NCI-H345 treated with DMSO at 0.1 percent for 48 hours (cell line): ENCODE data around the gene MOB2.

ENCODE experiments used
- DNase-seq: peaks from one replicate; lab custom pipeline; 2025; ENCODE audit not compliant: unreplicated experiment; lab: John Stamatoyannopoulos, UW

MOB2 gene

GRCh38 chr11:1458340-1459218 lies 28.0 kb downstream of the MOB2 start:
- no peak for DNase-seq

- DNase-seq = no peak
Observed at GRCh38 chr11:1457856-1458255, 28.7 kb downstream of the MOB2 start.

- DNase-seq = no peak
Observed at GRCh38 chr11:1457326-1457680, 29.3 kb downstream of the MOB2 start.

- DNase-seq = no peak
Observed at GRCh38 chr11:1456596-1457325, 29.8 kb downstream of the MOB2 start.

GRCh38 chr11:1456176-1456575 lies 30.4 kb downstream of the MOB2 start:
- DNase-seq = no peak

GRCh38 chr11:1455763-1456060 lies 30.9 kb downstream of the MOB2 start:
- no peak for DNase-seq

GRCh38 chr11:1455032-1455762 lies 31.4 kb downstream of the MOB2 start:
- DNase-seq = no peak

- DNase-seq = no peak
Observed at GRCh38 chr11:1454576-1454975, 32.0 kb downstream of the MOB2 start.

GRCh38 chr11:1453611-1454034 lies 33.0 kb downstream of the MOB2 start:
- DNase-seq = no peak

- DNase-seq = no peak
Observed at GRCh38 chr11:1452744-1453143, 33.8 kb downstream of the MOB2 start.

GRCh38 chr11:1451781-1452470 lies 34.7 kb downstream of the MOB2 start:
- no peak for DNase-seq

- no peak for DNase-seq
Observed at GRCh38 chr11:1450949-1451710, 35.4 kb downstream of the MOB2 start.

- no peak for DNase-seq
Observed at GRCh38 chr11:1450344-1450875, 36.2 kb downstream of the MOB2 start.

GRCh38 chr11:1449490-1450243 lies 36.9 kb downstream of the MOB2 start:
- no peak for DNase-seq

GRCh38 chr11:1448882-1449281 lies 37.7 kb downstream of the MOB2 start:
- DNase-seq = no peak

GRCh38 chr11:1447845-1448825 lies 38.4 kb downstream of the MOB2 start:
- DNase-seq = no peak

GRCh38 chr11:1446623-1447022 lies 40.0 kb downstream of the MOB2 start:
- DNase-seq = no peak

GRCh38 chr11:1445741-1446445 lies 40.7 kb downstream of the MOB2 start:
- DNase-seq = no peak
